ENCODE data around the gene VDAC1.
"Not testable (repeated sequence)": the region's sequence is repeated elsewhere in the genome, so short reads cannot be mapped to it uniquely, and the experiment has no call there.

The VDAC1 gene, protein sequence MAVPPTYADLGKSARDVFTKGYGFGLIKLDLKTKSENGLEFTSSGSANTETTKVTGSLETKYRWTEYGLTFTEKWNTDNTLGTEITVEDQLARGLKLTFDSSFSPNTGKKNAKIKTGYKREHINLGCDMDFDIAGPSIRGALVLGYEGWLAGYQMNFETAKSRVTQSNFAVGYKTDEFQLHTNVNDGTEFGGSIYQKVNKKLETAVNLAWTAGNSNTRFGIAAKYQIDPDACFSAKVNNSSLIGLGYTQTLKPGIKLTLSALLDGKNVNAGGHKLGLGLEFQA

DNA sequence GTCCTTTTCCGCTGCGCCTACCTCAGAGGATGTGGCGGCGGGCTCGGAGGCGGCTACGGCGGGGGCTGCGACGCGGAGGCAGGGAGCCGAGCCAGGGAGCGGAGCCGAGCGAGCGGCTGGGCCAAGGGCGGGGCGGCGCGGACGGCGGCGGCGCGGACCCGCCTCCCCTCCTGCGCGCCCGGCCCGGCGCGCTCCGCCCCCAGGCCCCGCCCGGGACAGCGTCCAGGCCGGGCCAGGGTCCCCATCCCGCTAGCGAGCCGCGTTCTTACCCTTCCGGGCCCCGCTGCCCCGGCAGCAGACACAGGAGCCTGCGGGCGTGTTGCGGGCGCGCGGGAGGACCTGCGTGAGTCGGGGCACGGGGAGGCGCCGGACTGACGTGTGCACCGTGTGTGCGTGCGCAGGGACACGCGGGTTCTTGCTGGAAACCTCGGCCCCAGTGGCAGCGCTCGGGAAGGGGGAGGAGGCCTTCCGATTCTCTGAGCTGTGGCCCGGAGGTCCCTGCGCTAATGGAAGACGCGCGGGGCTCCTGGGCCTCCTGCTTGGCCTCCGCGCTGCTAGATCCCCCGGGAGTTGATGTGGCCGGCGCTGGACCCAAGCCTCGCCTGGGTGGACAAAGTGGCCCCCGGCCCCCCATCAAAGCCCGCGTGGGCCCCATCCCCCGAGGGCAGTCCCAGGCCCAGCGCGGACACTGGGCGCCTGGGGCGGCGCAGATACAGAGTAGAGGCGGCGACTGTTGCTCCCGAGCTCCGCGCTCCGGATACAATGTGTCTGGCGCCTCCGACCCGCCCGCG is at the start of gene VDAC1:
VDAC1 (minus strand) TSS at position 350 of the 791 bp plus-strand sequence. CDS start 11,963 bp downstream, outside the sequence.
- DNase-seq: peak; percentile 69

DNA sequence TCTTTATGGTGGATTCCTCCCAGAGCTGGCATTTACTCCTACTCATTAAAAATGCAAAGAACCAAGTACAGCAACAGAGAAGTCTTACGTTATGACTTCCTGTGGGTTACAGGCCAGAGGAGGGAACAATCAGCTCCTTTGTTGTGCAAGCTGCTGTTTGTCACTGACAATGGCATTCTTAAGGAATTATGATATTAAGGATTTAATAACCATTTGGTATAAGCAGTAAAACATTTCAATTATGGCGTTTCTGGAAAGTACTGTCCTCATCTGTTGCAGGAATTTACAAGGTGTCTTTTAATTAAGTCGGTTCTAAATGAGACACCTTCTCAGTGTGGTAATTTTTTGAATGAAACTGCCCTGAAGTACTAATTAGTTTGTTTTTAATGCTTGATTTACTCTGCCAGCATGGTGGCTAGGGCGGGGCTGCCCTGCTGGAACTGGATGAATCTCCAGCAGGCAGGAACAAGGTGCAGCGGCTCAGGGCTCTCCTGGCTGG is 49.1 kb upstream of the VDAC1 start:
- no peak for DNase-seq

- DNase-seq: no peak
Measured at GRCh38 chr5:134053314-134053839, 48.6 kb upstream of the VDAC1 start.

- no peak for DNase-seq
Measured at GRCh38 chr5:134051305-134051704, 46.5 kb upstream of the VDAC1 start.

- DNase-seq: no peak
Measured at GRCh38 chr5:134048864-134049263, 44.1 kb upstream of the VDAC1 start.

GRCh38 chr5:134047687-134048056 is 42.9 kb upstream of the VDAC1 start:
- DNase-seq: no peak

DNA sequence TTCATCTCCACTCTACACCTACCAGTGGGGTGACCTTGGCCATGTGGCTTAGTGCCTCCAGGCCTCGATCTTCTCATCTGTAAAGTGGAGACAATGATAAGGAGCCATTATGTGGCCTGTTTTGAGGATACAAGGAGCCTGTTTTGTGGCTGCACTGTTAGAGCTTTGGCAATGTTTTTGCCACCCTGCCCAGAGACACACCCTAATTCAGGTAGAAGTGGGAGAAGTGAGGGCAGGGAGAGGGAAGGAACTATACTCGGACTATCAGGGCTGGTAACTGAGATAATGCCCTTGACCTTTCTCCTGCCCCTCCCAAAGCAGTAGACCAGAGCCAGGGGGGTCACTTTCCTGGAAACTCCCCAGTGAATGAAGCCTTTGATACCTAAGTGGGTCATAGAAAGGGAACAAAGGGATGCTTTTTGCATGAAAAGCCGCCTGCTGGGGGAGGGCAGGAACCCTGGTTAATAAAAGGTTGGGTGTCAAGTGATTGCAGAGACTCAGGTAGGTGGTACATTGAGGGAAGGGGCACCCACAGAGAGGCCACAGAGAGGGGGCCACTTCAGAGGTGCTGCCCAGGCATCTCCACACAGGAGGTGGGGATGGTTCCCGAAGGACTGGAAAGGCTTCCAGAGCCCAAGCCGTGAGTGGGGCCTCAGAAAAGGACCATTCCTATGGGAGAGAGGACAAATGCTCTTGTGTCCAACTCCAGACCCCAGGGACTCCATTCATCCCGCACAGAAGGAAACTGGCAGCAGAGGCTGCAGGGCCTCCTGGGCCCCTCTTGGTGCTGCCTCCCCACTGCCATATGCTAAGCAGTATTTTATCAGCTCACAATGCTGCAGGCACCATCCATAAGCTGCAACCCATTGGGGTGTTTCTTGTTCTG is 42.3 kb upstream of the VDAC1 start:
- no peak for DNase-seq

GRCh38 chr5:134046330-134046729 is 41.6 kb upstream of the VDAC1 start:
- DNase-seq: no peak

DNA sequence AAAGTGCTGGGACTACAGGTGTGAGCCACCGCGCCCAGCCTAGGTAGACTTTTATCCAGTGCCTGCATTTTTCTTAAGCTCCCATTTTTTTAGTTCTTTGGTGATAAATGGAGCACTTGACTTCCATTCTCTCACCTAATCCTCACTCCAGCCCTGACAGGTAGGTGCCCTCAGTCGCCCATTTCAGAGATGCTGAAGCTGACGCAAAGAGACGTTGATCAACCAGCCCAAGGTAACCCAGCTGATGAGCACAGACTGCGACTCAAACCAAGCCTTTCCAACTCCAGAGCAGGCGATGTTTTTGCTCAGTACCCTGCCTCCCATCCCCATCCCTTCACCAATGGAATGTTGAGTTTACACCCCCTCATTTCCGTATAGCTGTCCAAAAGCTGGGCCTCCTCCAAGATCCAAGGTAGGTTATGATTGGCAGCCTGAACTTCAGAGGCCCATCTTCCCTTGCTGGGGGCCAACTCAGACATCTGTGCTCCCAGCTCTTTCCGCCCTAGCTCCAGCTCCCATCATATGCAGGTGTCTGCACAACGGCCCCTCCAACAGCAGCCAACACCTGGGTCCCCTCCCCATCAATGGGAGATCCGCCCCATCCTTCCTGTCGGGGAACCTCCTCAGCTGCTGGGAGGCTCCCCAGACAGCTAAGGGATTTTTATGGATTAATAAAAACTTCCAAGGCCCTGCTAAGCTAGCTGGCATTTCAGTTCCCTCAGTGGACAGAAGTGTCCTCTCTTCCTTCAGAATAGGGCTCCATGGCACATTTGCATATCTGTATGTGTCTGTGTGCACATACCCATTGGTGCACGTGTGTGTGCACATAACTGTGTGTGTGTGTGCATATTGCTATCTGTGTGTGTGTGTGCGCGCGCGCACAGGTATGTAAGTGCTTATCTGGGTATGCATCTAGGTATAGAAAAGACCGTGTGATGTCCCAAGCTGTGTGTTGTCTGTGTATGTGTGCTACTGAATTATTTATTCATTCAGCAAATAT is 39.3 kb upstream of the VDAC1 start:
- DNase-seq: no peak

DNA sequence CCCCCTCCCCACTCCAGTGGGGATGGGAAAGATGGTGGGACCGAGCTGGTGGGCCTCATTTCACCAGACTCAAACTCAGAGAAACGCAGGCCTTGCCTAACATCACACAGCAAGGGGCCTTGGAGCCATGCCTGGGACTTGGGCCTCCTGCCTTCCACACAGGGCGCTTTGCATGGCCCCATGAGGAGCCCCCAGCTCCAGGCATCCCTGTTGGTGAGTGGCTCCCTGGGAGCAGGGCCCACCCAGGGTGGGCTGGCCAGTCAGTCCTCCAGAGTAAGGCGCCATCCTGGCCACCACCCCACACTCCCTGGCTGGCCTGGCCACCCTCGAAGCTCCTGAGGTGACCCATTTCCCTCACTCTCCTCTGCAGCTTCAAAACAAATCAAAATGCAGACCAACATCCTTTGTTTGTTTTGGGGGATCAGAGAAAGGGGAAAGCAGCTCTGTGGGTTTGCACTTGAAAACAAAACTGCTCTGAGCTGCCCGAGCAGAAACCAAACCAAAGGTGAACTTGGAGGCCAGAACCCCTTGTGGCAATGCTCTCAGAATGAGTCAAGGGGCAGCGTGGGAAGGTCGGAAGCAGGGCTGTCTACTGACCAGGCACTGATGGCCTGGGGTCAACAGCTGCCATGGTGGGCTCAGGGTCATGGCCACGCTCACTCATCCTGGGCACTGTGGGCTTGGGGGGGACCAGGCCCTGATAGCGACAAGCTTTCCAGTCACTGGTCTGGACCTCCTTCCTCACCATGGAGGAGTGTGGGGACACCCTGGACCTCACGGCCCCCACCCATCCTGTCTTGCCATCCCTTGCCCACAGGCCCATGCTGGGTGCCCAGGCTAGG is 37.0 kb upstream of the VDAC1 start:
- DNase-seq: no peak

GRCh38 chr5:134038138-134038537 is 33.4 kb upstream of the VDAC1 start:
- DNase-seq: no peak

GRCh38 chr5:134037160-134037559 is 32.4 kb upstream of the VDAC1 start:
- DNase-seq: no peak

- no peak for DNase-seq
Measured at GRCh38 chr5:134034326-134034725, 29.6 kb upstream of the VDAC1 start.

DNA sequence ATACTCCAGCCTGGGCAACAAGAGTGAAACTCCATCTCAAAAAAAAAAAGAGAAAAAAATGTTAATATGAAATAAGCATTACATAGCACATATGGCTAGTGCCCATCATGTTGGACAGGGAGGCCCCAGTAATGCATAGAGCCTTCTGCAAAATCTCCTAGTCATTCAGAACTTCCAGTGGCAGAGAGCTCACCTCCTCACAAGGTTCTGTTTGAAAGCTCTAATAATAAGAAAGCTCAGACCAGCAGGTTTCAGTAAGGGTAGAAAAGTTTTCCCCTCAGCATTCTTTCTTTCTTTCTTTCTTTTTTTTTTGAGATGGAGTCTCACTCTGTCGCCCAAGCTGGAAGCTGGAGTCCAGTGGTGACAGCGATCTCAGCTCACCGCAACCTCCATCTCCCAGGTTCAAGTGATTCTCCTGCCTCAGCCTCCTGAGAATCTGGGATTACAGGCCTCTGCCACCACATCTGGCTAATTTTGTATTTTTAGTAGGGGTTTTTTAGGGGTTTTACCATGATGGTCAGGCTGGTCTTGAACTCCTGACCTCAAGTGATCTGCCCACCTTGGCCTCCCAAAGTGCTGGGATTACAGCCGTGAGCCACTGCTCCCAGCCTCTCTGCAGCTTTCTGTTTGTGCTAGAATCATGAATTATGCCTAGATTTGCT is 25.7 kb upstream of the VDAC1 start:
- not testable (repeated sequence) for DNase-seq

- DNase-seq: no peak
Measured at GRCh38 chr5:134029156-134029555, 24.4 kb upstream of the VDAC1 start.

DNA sequence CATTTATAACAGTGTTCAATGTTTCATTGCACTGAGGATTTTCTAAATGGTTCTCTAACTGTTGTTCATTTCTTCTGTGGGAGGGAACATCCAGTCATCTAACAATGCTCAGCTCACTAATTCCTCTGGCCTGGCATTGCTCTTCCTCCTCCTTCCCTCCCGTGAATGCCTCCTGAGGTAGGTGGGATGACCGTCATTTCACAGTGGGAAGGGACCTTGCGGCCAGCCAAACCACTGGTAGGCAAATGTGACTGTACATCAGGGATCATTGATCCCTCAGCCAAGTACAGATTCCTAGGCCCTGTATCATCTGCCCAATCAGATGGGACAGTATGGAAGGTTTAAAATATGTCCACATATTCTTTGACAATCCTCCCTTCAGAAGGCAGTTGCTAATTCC is 23.7 kb upstream of the VDAC1 start:
- DNase-seq: no peak

DNA sequence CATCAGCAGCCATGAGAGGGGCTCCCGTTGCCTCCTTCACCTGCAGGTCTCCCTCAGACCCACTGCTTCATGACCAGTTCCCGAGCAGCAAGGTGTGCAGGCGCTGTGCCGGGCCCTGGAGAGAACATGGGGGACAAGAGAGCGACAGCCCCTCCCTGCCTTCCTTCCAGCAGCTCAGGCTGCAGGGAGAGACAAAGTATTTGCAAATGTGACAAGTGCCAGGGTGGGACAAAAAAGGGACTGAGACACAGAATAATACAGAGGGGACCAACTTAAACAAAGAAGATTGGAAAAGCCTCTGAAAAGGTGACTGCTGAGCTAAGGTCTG is 22.5 kb upstream of the VDAC1 start:
- DNase-seq: no peak

- DNase-seq: no peak
Measured at GRCh38 chr5:134026521-134027287, 21.9 kb upstream of the VDAC1 start.

DNA sequence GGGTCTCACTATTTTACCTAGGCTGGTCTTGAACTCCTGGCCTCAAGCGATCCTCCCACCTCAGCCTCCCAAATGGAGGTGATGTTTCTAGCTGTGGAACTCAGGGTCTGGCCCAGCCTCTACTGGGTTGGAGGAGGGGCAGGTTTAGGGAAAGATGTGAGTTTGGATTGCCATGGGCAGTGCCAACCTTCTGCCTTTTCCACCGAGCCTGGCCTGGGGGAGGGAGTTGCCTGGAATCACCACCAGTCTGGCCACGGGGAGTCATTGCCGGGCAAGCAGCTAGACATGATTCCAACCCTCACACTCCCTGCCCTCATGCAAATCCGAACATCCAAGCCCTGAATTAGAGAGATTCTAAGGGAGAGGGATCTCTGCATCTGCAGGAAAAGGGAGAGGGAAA is 21.0 kb upstream of the VDAC1 start:
- no peak for DNase-seq

DNA sequence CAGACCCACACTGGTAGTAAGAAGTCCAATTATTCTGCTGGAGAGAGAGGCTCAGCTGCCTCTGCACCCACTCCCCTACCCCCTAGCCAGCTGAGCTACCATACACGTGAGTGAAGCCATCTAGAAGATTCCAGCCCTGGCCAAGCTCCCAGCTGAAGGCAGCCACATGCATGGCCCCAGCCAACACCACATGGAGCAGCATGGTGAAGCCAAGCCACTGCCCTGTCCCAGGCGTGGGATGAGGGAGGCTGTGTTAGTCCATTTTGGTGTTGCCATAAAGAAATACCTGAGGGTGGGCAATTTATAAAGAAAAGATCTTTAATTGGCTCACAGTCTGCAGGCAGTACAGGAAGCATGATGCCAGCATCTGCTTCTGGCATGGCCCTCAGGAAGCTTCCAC is 20.0 kb upstream of the VDAC1 start:
- DNase-seq: no peak

Data from amniotic stem cell (primary cell).